Mammary epithelial cell (primary cell): ENCODE data around the gene TXNL4B.

Source experiments
- EZH2 ChIP-seq: IDR thresholded peaks from 2 replicates; pipeline ENCODE4 v1.6.1; 2012; ENCODE audit warnings: low read length, inconsistent platforms, borderline replicate concordance
- TF ChIP-seq, protein P1 (sequence below), 2 donors: IDR thresholded peaks in 1 of 2; conservative IDR thresholded peaks in 1 of 2; 2 replicates each; pipeline ENCODE4 v1.5.1; 2011 to 2012; ENCODE audit warnings: inconsistent platforms in 2 of 2, low read length in 2 of 2, mild to moderate bottlenecking in 2 of 2, control low read depth in 1 of 2, low read depth in 1 of 2; ENCODE audit not compliant: insufficient read depth in 1 of 2; ENCODE audit errors: extremely low read depth in 1 of 2

DNA sequence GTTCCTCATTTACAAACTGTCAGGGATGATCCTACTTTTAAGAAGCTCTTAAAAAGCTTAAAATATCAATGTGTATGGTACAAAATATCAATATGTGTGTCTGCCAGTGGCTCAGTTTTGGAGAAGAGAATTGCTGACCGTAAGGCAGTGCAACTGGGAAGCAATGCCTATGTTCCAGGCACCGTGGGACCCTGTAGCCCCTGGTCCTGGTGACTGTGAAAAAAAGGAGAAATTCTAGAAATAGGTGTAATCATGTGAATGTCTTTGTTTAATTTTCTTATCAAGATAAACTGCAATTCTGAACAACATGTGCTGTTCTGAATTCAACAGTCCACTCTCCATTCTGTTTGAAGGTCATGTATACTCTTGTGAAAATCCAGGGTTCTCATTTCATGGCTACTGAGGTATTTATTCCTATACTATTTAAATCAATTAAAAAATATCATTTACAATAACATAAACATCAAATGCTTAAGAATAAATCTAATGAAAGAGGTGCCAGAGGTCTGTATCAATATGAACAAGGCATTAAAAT, 48.5 kb downstream of the TXNL4B start:
- TF ChIP-seq, protein P1, sequence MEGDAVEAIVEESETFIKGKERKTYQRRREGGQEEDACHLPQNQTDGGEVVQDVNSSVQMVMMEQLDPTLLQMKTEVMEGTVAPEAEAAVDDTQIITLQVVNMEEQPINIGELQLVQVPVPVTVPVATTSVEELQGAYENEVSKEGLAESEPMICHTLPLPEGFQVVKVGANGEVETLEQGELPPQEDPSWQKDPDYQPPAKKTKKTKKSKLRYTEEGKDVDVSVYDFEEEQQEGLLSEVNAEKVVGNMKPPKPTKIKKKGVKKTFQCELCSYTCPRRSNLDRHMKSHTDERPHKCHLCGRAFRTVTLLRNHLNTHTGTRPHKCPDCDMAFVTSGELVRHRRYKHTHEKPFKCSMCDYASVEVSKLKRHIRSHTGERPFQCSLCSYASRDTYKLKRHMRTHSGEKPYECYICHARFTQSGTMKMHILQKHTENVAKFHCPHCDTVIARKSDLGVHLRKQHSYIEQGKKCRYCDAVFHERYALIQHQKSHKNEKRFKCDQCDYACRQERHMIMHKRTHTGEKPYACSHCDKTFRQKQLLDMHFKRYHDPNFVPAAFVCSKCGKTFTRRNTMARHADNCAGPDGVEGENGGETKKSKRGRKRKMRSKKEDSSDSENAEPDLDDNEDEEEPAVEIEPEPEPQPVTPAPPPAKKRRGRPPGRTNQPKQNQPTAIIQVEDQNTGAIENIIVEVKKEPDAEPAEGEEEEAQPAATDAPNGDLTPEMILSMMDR (conservative IDR thresholded peaks at IDR 0.05 in 1 of 2, IDR thresholded peaks at IDR 0.05 in 1 of 2; ENCODE audit: extremely low read depth in 1 of 2, insufficient read depth in 1 of 2, low read depth in 1 of 2, low read length in 2 of 2): no peak
- TF ChIP-seq EZH2: no peak
